ENCODE data around the gene GRIN2A. TPM values are rescaled to one million over a fixed set of nuclear protein-coding genes. Genes with fewer than 3 reads are reported as not detected.

The GRIN2A gene
- total and polyA plus RNA-seq, 2 donors (not counting 1 experiment from before 2014, with no cell fraction given), result 0.44 TPM; not detected in 1

DNA sequence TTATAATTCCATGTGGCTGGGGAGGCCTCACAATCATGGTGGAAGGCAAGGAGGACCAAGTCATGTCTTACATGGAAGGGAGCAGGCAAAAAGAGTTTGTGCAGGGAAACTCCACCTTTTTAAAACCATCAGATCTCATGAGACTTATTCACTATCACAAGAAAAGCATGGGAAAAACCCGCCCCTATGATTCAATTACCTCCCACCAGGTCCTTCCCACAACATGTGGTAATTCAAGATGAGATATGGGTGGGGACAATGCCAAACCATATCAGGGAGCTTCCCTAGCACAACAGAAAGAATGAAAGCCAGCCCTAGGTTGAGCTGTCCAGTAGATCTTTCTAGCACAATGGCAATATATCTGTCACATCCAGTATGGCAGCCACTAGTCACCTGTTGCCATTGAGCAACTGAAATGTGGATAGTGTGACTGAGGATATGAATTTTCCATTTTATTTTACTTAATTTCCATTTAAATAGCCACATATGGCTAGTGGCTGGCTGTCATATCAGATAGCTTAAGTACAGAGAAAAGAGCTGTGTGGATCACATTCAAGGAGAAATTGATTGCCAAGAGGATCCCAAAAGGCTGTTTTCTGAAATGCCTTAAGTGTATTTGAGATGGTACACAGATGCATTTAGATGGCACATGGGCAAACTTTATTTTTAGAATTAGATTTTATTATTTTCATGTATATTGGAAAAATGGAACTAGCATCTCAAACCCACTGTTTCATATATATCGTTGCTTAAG, 273.0 kb downstream of the GRIN2A start:
- H3K27me3 ChIP-seq (replicated peaks in 1 of 4; ENCODE audit: control extremely low read depth in 1 of 4, control insufficient read depth in 3 of 4, insufficient read depth in 4 of 4, low read length in 3 of 4), result no peaks in the 10 kb centered on the region
- no peak for ATAC-seq (ENCODE audit: low read depth)
- POLR2A ChIA-PET, result no interaction called here

DNA sequence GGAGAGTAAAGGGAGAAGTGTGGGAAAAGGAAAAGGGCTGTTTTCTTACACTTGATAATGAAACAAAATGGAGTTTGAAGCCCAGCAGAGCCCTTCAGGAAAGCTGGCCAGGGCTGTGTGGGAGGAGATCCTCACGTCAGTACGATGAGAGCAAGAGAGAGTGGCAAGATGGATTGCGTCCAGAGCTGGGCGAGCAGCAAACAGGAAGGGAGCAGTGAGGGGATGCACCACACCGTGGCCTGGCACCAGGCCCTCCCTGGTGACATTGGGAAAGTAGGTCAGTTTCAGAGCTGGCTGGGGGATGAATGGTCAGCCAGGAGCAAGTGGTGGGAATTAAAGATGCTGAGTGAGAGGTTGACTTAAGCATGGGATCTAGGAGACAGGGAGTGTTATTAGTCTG, 273.6 kb downstream of the GRIN2A start:
- POLR2A ChIA-PET, result no interaction called here
- Histone ChIP-seq H3K27me3 (replicated peaks in 1 of 4; ENCODE audit: control extremely low read depth in 1 of 4, control insufficient read depth in 3 of 4, insufficient read depth in 4 of 4, low read length in 3 of 4) (no peaks in the 10 kb centered on the region), H2AFZ (ENCODE audit: insufficient read depth, low read depth, low read length, poor library complexity, severe bottlenecking) (no peak overlapping the region), H3K27ac (ENCODE audit: low read length in 2 of 2) (no peak overlapping the region), H3K9ac (ENCODE audit: low read length) (no peak overlapping the region), H4K20me1 (ENCODE audit: control insufficient read depth, insufficient read depth, low read length, poor library complexity, severe bottlenecking) (no peaks in the 10 kb centered on the region), H3K4me1 (ENCODE audit: control insufficient read depth in 2 of 2, insufficient read depth in 2 of 2, low read length in 2 of 2) (no peaks in the 10 kb centered on the region), H3K36me3 (replicated peaks in 1 of 2; ENCODE audit: control extremely low read depth in 1 of 2, control insufficient read depth in 1 of 2, extremely low read depth in 1 of 2, insufficient read depth in 2 of 2, low read length in 1 of 2) (no peaks in the 10 kb centered on the region), H3K9me3 (ENCODE audit: control extremely low read depth in 1 of 3, control insufficient read depth in 2 of 3, insufficient read depth in 1 of 3, low read length in 2 of 3) (peaks cover 0 to 3% (median 0%) of the 10 kb centered on the region in 3 donors), H3K4me2 (replicated peaks; ENCODE audit: low read depth, low read length, poor library complexity, severe bottlenecking) (no peak overlapping the region), H3K79me2 (ENCODE audit: control insufficient read depth, insufficient read depth, low read length) (no peaks in the 10 kb centered on the region), H3K4me3 (ENCODE audit: control extremely low read depth in 1 of 5, extremely low read depth in 1 of 5, insufficient read depth in 1 of 5, low read depth in 2 of 5, low read length in 4 of 5) (no peak overlapping the region)
- Mint-ChIP-seq H3K9me3 (ENCODE audit: insufficient read depth) (no peaks in the 10 kb centered on the region), H3K27me3 (peaks cover 18% of the 10 kb centered on the region), H3K4me3 (no peak overlapping the region), H3K4me1 (no peaks in the 10 kb centered on the region), H3K27ac (no peak overlapping the region)
- TF ChIP-seq EZH2 (IDR thresholded peaks at IDR 0.05; ENCODE audit: borderline replicate concordance, insufficient read depth, low read depth, low read length, poor library complexity, severe bottlenecking), result no peak
- TF ChIP-seq, protein P1, sequence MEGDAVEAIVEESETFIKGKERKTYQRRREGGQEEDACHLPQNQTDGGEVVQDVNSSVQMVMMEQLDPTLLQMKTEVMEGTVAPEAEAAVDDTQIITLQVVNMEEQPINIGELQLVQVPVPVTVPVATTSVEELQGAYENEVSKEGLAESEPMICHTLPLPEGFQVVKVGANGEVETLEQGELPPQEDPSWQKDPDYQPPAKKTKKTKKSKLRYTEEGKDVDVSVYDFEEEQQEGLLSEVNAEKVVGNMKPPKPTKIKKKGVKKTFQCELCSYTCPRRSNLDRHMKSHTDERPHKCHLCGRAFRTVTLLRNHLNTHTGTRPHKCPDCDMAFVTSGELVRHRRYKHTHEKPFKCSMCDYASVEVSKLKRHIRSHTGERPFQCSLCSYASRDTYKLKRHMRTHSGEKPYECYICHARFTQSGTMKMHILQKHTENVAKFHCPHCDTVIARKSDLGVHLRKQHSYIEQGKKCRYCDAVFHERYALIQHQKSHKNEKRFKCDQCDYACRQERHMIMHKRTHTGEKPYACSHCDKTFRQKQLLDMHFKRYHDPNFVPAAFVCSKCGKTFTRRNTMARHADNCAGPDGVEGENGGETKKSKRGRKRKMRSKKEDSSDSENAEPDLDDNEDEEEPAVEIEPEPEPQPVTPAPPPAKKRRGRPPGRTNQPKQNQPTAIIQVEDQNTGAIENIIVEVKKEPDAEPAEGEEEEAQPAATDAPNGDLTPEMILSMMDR (IDR thresholded peaks at IDR 0.05), result no peak
- intact Hi-C loops (cut with micrococcal nuclease), result no loop called here
- DNase-seq, result no peak
- no peak for ATAC-seq (ENCODE audit: low read depth)
- CTCF ChIA-PET, result no interaction called here
- 55% methylated on average over 5 of the region's 5 CpGs for WGBS (ENCODE audit: insufficient coverage)

More for the DNA sequence above, 273.0 kb downstream of the GRIN2A start:
- Histone ChIP-seq H4K20me1 (ENCODE audit: control insufficient read depth, insufficient read depth, low read length, poor library complexity, severe bottlenecking) (no peaks in the 10 kb centered on the region), H3K79me2 (ENCODE audit: control insufficient read depth, insufficient read depth, low read length) (no peaks in the 10 kb centered on the region), H3K9me3 (ENCODE audit: control extremely low read depth in 1 of 3, control insufficient read depth in 2 of 3, insufficient read depth in 1 of 3, low read length in 2 of 3) (peaks cover 0 to 3% (median 0%) of the 10 kb centered on the region in 3 donors), H2AFZ (ENCODE audit: insufficient read depth, low read depth, low read length, poor library complexity, severe bottlenecking) (no peak overlapping the region), H3K4me2 (replicated peaks; ENCODE audit: low read depth, low read length, poor library complexity, severe bottlenecking) (no peak overlapping the region), H3K27ac (ENCODE audit: low read length in 2 of 2) (no peak overlapping the region), H3K36me3 (replicated peaks in 1 of 2; ENCODE audit: control extremely low read depth in 1 of 2, control insufficient read depth in 1 of 2, extremely low read depth in 1 of 2, insufficient read depth in 2 of 2, low read length in 1 of 2) (no peaks in the 10 kb centered on the region), H3K9ac (ENCODE audit: low read length) (no peak overlapping the region), H3K4me3 (ENCODE audit: control extremely low read depth in 1 of 5, extremely low read depth in 1 of 5, insufficient read depth in 1 of 5, low read depth in 2 of 5, low read length in 4 of 5) (no peak overlapping the region), H3K4me1 (ENCODE audit: control insufficient read depth in 2 of 2, insufficient read depth in 2 of 2, low read length in 2 of 2) (no peaks in the 10 kb centered on the region)
- no peak for DNase-seq
- Mint-ChIP-seq H3K4me1 (no peaks in the 10 kb centered on the region), H3K27ac (no peak overlapping the region), H3K4me3 (no peak overlapping the region), H3K27me3 (peaks cover 18% of the 10 kb centered on the region), H3K9me3 (ENCODE audit: insufficient read depth) (no peaks in the 10 kb centered on the region)
- CTCF ChIA-PET, result no interaction called here
- TF ChIP-seq, protein P1 (IDR thresholded peaks at IDR 0.05), result no peak
- no peak for TF ChIP-seq EZH2 (IDR thresholded peaks at IDR 0.05; ENCODE audit: borderline replicate concordance, insufficient read depth, low read depth, low read length, poor library complexity, severe bottlenecking)
- intact Hi-C loops (cut with micrococcal nuclease), result no loop called here
- WGBS (ENCODE audit: insufficient coverage), result no CpG with 5 or more reads among the region's 2 CpGs
